OCI-LY1 (cell line): ENCODE data around the gene PRKD2.

Experiments
- EZH2 ChIP-seq: fragments of 200-600 bp; sonication (generic), shearing (Covaris generic); IDR thresholded peaks from 2 replicates; pipeline ENCODE4 v1.8.0; 2017; ENCODE audit warnings: borderline replicate concordance, mixed run types, mild to moderate bottlenecking, antibody characterized with exemption, low read length, moderate library complexity, mixed read lengths
- TF ChIP-seq, protein P1 (sequence below): fragments of 200-600 bp; sonication (generic), shearing (Covaris generic); IDR thresholded peaks from 2 replicates; pipeline ENCODE4 v1.5.1; 2017; ENCODE audit warnings: mild to moderate bottlenecking, antibody characterized with exemption, low read length, moderate library complexity, mixed read lengths

DNA sequence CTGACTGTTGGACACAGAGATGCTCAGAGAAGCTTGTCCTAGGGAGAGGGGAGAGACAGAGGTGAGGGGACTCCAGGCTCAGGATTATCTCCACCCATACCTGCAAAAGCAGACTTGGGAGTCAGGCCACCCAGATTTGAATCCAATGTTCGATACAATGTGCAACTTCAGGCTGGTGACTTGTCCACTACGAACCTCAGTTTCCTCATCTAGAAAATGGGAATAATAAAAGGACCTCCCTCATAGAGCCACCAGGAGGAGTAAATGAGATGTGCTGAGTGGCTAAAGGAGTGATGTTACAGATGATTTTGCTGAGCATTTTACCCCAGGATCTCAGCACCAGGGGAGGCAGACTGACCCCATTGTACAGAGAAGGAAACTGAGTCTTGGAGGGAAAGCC, 25.0 kb downstream of the PRKD2 start:
- TF ChIP-seq, protein P1, sequence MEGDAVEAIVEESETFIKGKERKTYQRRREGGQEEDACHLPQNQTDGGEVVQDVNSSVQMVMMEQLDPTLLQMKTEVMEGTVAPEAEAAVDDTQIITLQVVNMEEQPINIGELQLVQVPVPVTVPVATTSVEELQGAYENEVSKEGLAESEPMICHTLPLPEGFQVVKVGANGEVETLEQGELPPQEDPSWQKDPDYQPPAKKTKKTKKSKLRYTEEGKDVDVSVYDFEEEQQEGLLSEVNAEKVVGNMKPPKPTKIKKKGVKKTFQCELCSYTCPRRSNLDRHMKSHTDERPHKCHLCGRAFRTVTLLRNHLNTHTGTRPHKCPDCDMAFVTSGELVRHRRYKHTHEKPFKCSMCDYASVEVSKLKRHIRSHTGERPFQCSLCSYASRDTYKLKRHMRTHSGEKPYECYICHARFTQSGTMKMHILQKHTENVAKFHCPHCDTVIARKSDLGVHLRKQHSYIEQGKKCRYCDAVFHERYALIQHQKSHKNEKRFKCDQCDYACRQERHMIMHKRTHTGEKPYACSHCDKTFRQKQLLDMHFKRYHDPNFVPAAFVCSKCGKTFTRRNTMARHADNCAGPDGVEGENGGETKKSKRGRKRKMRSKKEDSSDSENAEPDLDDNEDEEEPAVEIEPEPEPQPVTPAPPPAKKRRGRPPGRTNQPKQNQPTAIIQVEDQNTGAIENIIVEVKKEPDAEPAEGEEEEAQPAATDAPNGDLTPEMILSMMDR = no peak
- no peak for TF ChIP-seq EZH2
